Hepatocyte (in vitro differentiated cells): ENCODE results near the gene EIF2D.

ENCODE experiments used
- EZH2 ChIP-seq: fragments of 200-600 bp; sonication (generic); IDR thresholded peaks from 2 replicates; pipeline ENCODE4 v1.6.1; 2016; ENCODE audit warnings: antibody characterized with exemption, mild to moderate bottlenecking, borderline replicate concordance
- TF ChIP-seq, protein P1 (sequence below): fragments of 200-600 bp; sonication (generic); IDR thresholded peaks from 2 replicates; pipeline ENCODE4 v1.5.1; 2016; ENCODE audit warnings: antibody characterized with exemption, mild to moderate bottlenecking; ENCODE audit not compliant: poor library complexity

- TF ChIP-seq, protein P1, sequence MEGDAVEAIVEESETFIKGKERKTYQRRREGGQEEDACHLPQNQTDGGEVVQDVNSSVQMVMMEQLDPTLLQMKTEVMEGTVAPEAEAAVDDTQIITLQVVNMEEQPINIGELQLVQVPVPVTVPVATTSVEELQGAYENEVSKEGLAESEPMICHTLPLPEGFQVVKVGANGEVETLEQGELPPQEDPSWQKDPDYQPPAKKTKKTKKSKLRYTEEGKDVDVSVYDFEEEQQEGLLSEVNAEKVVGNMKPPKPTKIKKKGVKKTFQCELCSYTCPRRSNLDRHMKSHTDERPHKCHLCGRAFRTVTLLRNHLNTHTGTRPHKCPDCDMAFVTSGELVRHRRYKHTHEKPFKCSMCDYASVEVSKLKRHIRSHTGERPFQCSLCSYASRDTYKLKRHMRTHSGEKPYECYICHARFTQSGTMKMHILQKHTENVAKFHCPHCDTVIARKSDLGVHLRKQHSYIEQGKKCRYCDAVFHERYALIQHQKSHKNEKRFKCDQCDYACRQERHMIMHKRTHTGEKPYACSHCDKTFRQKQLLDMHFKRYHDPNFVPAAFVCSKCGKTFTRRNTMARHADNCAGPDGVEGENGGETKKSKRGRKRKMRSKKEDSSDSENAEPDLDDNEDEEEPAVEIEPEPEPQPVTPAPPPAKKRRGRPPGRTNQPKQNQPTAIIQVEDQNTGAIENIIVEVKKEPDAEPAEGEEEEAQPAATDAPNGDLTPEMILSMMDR, result no peak
- TF ChIP-seq EZH2, result no peak
Observed at GRCh38 chr1:206600527-206600926, 11.7 kb downstream of the EIF2D start.
